NB4 (cell line): ENCODE data around the gene TRIM69.

Experiments
- DNase-seq: peaks from one replicate; pipeline ENCODE4 v3.0.0; 2010; ENCODE audit warnings: low read depth
- H3K4me3 ChIP-seq: one replicate; pipeline ENCODE4 v1.5.1; 2011; ENCODE audit warnings: mild to moderate bottlenecking, low read depth, low read length, moderate library complexity
- CTCF ChIP-seq: IDR thresholded peaks from one replicate; pipeline ENCODE4 v1.5.1; 2012; ENCODE audit warnings: low read depth, low read length
- MAX ChIP-seq: IDR thresholded peaks from 2 replicates; pipeline ENCODE4 v1.6.1; 2011; ENCODE audit warnings: low read depth, low read length
- MYC ChIP-seq: IDR thresholded peaks from 2 replicates; pipeline ENCODE4 v1.6.1; 2011; ENCODE audit warnings: low read depth, low read length
- POLR2A ChIP-seq: IDR thresholded peaks from 2 replicates; pipeline ENCODE4 v1.6.1; 2011; ENCODE audit warnings: mild to moderate bottlenecking; ENCODE audit not compliant: insufficient read length; ENCODE audit errors: extremely low read depth

TRIM69 gene

GRCh38 chr15:44711096-44711742, 25.1 kb upstream of the TRIM69 start, which contains the start of the genes B2M and PATL2:
TSS of gene B2M (plus strand) at chr15:44711517. CDS start at chr15:44711547, 30 bp downstream.
TSS of gene PATL2 (minus strand) at chr15:44711323. CDS start at chr15:44676490, 34,833 bp downstream.
- peak within 1 kb of the TSS; percentile 95 for H3K4me3 ChIP-seq
- TF ChIP-seq POLR2A (peak; percentile 100), CTCF (no peak), MAX (peak; percentile 90), MYC (peak; percentile 99)

GRCh38 chr15:44711743-44712345, 24.5 kb upstream of the TRIM69 start:
- TF ChIP-seq POLR2A, result no peak
- TF ChIP-seq CTCF, result no peak
- TF ChIP-seq MAX, result peak; percentile 16; the same call in 1 of the 2 replicates
- H3K4me3 ChIP-seq, result peak overlapping the region; percentile 95
- peak; percentile 76 for DNase-seq

More at GRCh38 chr15:44711096-44711742, 25.1 kb upstream of the TRIM69 start, which contains the start of the genes B2M and PATL2:
- peak; percentile 95 for DNase-seq

- peak; percentile 48; the same call in 1 of the 2 replicates for TF ChIP-seq MAX
- TF ChIP-seq CTCF, result no peak
- DNase-seq, result peak; percentile 86
- H3K4me3 ChIP-seq, result peak overlapping the region; percentile 95
These were observed 23.9 kb upstream of the TRIM69 start for GRCh38 chr15:44712346-44713005.

GRCh38 chr15:44713006-44713966, 23.0 kb upstream of the TRIM69 start:
- peak overlapping the region; percentile 95 for H3K4me3 ChIP-seq
- TF ChIP-seq CTCF (peak; percentile 18), POLR2A (no peak)
- DNase-seq, result peak; percentile 52

- DNase-seq, result no peak
- TF ChIP-seq MYC (no peak), CTCF (no peak), MAX (no peak), POLR2A (no peak)
- peak overlapping the region; percentile 1 for H3K4me3 ChIP-seq
These were observed 21.1 kb upstream of the TRIM69 start for GRCh38 chr15:44715142-44715796.
